IPS-18c (cell line): ENCODE measurements around the gene USP6NL.
"Not testable (repeated sequence)": the region's sequence is repeated elsewhere in the genome, so short reads cannot be mapped to it uniquely, and the experiment has no call there.

Experiments
- H3K4me3 ChIP-seq: 2 replicates; pipeline ENCODE4 v1.7.0; 2013; ENCODE audit warnings: low read depth, mild to moderate bottlenecking, low read length, moderate library complexity; ENCODE audit not compliant: insufficient read depth
- H3K9me3 ChIP-seq: one replicate; pipeline ENCODE4 v1.6.1; 2013; ENCODE audit warnings: mild to moderate bottlenecking, low read length, moderate library complexity; ENCODE audit not compliant: control insufficient read depth, insufficient read depth

USP6NL gene

GRCh38 chr10:11627941-11628340, 16.5 kb upstream of the USP6NL start:
- H3K4me3 ChIP-seq, H3K9me3 ChIP-seq: not testable (repeated sequence)

GRCh38 chr10:11626071-11626470, 14.6 kb upstream of the USP6NL start:
- no peaks in the 10 kb centered on the region for H3K9me3 ChIP-seq

GRCh38 chr10:11625019-11625735, 13.7 kb upstream of the USP6NL start:
- Histone ChIP-seq H3K4me3 (no peak overlapping the region), H3K9me3 (no peaks in the 10 kb centered on the region)

More at GRCh38 chr10:11626071-11626470, 14.6 kb upstream of the USP6NL start:
- H3K4me3 ChIP-seq = no peak overlapping the region

- Histone ChIP-seq H3K9me3 (no peaks in the 10 kb centered on the region), H3K4me3 (no peak overlapping the region)
Observed at GRCh38 chr10:11617233-11617632, 5.8 kb upstream of the USP6NL start.

GRCh38 chr10:11616021-11616420, 4.6 kb upstream of the USP6NL start:
- H3K4me3 ChIP-seq = no peak overlapping the region
- H3K9me3 ChIP-seq = no peaks in the 10 kb centered on the region

- Histone ChIP-seq H3K9me3 (no peaks in the 10 kb centered on the region), H3K4me3 (no peak overlapping the region)
Observed at GRCh38 chr10:11615396-11615795, 3.9 kb upstream of the USP6NL start.

- Histone ChIP-seq H3K9me3 (no peaks in the 10 kb centered on the region), H3K4me3 (peak overlapping the region; percentile 76)
Observed at GRCh38 chr10:11612021-11613001, 861 bp upstream of the USP6NL start.

- peak overlapping the region; percentile 76 for H3K4me3 ChIP-seq
- H3K9me3 ChIP-seq = no peaks in the 10 kb centered on the region
Observed at GRCh38 chr10:11610826-11611247, 613 bp downstream of the USP6NL start.

- no peaks in the 10 kb centered on the region for H3K9me3 ChIP-seq
- peak overlapping the region; percentile 76 for H3K4me3 ChIP-seq
Observed at GRCh38 chr10:11610166-11610825, 1.2 kb downstream of the USP6NL start.

- no peak overlapping the region; the same call in 1 of the 2 replicates for H3K4me3 ChIP-seq
- no peaks in the 10 kb centered on the region for H3K9me3 ChIP-seq
Observed at GRCh38 chr10:11609492-11610093, 1.9 kb downstream of the USP6NL start.

GRCh38 chr10:11609052-11609451, 2.4 kb downstream of the USP6NL start:
- Histone ChIP-seq H3K9me3 (no peaks in the 10 kb centered on the region), H3K4me3 (no peak overlapping the region)

GRCh38 chr10:11608159-11609013, 3.1 kb downstream of the USP6NL start:
- no peak overlapping the region for H3K4me3 ChIP-seq
- no peaks in the 10 kb centered on the region for H3K9me3 ChIP-seq

- H3K9me3 ChIP-seq = no peaks in the 10 kb centered on the region
- no peak overlapping the region for H3K4me3 ChIP-seq
Observed at GRCh38 chr10:11605807-11606408, 5.5 kb downstream of the USP6NL start.

GRCh38 chr10:11604865-11605650, 6.4 kb downstream of the USP6NL start:
- Histone ChIP-seq H3K9me3 (no peaks in the 10 kb centered on the region), H3K4me3 (no peak overlapping the region)

- Histone ChIP-seq H3K4me3 (no peak overlapping the region), H3K9me3 (no peaks in the 10 kb centered on the region)
Observed at GRCh38 chr10:11603741-11604140, 7.7 kb downstream of the USP6NL start.
